Hematopoietic multipotent progenitor cell (in vitro differentiated cells): ENCODE data around the gene TLK1. TPM values are rescaled to one million over a fixed set of nuclear protein-coding genes. Genes with fewer than 3 reads are reported as not detected.

Experiments used
- DNase-seq, 3 donors: peaks; one replicate each; pipeline ENCODE4 v3.0.0-alpha.2; 2011 to 2015; ENCODE audit warnings: low read depth in 2 of 3, low spot score in 2 of 3
- total RNA-seq: library from RNA; depleted of rRNA; stranded (reverse); fragments of >200 nt; gene quantifications from one replicate; pipeline ENCODE4 v1.2.3, GENCODE V29; 2012

TLK1 gene
- 8.6 TPM for total RNA-seq

DNA sequence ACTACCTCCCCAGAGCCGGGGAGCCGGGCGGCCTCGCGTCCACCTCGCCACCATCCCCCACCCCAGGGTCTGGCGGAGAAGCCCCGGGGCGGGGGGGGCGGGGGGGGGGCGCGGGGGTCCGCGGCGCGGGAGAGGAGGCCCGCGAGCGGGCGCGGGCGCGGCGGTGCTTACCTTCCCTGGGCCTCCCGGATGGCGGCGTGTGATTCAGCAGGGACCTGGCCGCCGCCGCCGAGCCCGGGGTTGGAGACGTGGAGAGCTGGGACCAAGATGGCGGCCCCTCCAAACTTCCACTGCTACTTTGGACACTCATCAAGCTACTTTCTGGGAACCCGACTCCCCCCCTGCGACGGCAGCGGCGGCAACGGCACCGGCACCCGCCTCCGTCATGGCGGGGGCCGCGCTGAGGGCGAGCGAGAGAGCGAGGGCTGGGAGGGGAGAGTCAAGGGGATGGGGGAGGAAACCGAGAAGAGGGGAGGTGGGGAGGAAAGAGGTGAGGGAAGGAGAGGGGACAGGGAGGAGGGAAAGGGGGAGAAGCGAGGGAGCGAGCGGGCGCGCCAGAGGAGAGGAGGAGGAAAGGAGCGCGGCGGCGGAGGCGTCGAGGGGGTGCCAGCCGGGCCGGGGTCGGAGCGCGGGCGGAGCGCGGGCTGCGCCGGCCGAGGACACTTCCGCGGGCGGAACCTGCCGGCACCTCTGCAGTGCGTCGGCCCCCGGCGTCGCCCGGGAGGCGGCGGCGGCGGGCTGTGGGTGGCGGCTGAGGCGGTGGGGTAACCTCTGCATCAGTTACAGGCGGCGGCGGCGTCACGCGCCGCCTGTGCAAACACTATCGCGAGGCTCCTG, at the start of gene TLK1:
TSS of gene TLK1 (minus strand) at position 775 of the 837 bp plus-strand sequence. CDS start at position 310, 465 bp downstream.
- DNase-seq = peak; percentile 67 to 86 (median 73)

DNA sequence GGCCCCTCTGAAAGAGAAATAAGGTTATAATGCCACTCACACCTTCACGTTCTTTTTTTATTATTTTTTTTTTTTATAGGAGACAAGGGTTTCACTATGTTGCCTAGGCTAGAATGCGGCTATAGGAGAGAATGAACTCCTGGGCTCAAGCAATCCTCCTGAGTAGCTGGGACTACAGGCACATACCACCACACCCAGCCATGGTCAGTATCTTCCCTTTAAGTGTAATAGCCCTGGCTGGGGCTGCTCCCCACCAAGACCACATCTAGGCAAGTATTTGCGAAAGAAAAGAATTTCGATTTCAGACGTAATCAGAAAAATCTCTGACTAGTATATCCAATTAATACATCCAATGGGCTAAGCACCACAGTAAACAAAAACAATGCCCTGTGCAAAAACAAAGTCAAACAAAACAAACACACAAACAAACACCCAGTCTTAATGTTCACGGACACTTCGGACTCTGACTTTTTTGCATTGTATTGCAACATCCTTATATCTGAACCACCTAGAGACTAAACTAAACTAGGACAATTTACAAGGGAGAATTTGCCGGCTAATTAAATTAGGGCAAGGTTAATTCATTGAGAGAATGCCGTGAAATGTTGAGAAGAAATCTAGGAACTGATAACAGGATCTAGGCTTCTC, 49.6 kb upstream of the TLK1 start:
- no peak for DNase-seq

DNA sequence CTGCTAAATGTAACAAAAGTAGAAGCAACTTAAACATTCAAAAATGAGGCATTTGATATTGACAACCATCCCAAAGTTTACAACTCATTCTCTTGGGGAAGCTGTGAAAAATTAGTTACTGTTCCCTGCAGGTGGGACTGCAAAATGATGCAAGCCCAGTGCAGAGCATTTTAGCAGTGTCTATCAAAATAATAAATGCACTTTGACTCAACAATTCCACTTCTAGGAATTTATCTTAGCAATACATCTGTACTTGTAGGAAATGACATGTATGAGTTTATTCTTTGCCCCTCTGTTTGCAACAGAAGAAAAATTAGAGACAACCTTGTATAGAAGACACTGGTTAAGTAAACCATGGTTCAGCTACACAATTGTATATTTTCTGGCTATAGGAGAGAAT, 48.0 kb upstream of the TLK1 start:
- DNase-seq = peak in 2 of 3 donors; percentile 33 to 77

DNA sequence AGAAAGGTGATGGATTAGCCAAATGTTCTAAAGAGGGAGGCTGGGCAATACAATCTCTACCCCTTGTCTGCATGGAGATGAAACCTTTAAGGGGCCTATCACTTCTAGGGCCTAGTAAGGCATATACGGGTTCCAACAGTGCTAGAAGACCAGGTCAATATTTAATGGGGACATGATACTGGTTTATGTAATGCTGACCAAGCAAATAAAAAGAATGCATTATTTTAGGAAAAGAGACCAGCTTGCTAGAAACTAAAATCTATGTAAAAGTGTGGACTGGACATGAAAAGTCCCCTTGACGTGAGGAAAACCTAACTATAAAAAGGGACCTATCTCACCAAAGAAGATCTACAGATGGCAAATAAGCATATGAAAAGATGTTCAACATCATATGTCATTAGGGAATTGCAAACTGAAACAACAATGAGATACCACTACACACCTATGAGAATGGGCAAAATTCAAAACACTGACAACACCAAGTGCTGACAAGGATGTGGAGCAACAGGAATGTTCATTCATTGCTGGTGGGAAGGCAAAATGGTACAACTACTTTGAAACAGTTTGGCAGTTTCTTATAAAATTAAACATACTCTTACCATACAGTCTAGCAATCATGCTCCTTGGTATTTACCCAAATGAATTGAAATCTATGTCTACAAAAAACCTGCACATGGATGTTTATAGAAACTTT, 45.9 kb upstream of the TLK1 start:
- DNase-seq = no peak

DNA sequence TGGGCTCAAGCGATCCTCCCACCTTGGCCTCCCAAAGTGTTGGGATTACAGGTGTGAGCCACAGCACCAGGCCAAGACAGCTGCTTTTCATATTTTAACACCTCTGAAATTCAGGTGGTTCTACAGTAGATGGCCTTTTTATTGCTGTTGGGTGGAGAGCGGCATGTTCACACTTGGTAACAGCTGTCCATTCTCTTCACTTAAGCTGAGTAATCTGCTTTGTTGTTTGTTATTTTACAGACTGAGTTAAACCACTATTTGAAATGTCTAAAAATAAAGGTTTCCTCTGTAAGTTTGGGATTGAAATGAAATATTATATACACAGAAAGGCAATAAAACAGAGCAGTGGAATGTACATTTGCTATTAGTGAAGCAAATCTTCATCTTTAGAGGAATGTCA, 44.9 kb upstream of the TLK1 start:
- no peak for DNase-seq

DNA sequence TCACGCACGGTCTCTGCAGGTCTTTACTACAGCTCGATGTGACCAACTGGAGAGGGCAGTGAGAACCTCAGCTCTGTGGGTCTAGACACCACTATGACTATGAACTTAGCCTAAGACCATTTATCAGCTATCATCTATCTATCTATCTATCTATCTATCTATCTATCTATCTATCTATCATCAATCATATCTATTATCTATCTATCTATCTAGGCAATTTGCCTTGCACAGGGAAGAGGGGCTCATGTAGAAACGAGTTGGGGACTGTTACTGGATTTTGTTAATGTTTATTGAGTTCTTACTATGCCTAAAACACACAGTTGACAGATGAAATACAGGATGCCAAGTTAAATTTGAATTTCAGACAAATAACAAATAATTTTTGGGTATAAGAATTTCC, 41.1 kb upstream of the TLK1 start:
- no peak for DNase-seq

DNA sequence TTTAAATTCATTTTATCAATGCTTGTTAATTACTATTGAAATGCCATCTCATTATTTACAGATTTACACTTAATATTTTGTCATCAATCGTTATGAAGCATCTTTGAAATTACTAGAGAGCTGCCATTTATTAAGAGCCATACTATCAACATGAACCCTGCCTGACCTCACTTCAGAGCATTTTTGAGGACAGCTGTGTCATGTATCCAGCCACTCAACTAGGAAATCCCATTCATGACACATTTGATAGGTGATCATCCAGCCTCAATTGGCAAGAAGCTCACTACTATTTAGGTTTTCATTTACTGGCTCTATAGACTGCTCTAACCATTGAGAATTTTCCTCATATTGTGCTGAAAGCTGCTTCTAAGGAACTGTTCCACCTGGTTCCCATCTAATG, 40.6 kb upstream of the TLK1 start:
- no peak for DNase-seq

DNA sequence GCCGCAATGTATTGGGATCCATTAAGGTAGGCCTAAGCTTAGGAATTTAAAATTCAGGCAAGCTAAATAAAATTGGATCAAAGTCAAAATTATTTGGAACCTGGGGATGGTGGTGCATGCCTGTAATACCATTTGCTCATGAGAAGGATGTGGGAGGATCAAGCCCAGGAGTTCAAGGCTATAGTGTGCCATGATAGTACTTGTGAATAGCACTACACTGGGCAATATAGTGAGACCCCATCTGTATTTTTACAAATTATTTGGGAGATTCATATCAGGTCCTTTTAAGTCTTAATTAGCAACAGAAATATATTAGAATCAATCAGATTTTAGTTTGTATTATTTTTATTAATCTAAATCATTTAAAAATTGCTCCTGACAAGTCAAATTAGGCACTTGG, 39.8 kb upstream of the TLK1 start:
- DNase-seq = no peak

DNA sequence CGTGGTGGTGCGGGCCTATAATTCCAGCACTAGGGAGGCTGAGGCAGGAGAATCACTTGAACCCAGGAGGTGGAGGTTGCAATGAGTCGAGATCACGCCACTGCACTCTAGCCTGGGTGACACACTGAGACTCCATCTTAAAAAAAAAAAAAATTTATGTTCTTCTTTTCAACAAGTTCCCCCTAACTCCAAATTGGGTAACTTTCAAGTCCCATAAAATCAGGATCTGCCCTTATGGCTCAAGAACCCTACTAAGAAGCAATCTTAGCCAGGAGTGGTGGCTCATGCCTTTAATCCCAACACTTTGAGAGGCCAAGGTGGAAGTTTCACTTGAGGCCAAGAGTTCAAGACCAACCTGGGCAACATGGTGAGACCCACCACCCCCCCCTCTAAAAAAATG, 30.3 kb upstream of the TLK1 start:
- no peak for DNase-seq

DNA sequence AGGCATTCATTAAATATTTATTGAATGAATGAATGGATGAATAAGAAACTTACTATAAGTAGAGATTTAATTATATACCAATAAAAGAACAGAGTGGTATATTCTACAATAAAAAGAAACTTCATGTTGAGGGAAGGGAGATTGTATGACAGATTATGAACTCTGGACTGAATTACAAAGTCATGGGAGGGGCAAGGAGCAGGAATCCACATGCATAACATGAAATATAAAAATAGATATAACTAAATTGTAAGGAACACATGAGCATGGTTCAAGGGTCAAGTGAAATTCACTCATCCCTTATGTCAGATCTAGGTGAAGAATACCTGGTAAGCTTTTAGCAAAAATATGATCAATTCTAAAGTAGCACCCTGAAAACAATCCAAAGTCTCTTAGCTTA, 27.1 kb upstream of the TLK1 start:
- no peak for DNase-seq

DNA sequence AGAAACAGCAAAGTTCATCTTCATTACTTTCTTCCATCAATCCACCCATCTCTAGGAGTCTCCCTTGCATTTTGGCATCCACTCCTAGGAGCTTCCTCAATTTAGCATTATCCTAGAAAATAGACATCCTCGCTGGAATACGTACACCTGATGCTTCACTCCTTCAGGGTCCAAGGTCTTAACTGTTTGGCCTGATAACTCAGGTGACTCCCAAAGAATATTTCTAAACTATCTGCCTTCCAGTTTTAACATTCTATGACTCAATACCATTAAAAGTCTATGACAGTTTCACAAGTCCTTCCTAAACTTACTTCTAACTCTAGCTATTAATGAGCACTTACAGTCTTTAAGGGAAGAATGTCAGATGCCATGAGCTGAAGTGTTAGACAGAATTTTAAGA, 26.5 kb upstream of the TLK1 start:
- no peak for DNase-seq

DNA sequence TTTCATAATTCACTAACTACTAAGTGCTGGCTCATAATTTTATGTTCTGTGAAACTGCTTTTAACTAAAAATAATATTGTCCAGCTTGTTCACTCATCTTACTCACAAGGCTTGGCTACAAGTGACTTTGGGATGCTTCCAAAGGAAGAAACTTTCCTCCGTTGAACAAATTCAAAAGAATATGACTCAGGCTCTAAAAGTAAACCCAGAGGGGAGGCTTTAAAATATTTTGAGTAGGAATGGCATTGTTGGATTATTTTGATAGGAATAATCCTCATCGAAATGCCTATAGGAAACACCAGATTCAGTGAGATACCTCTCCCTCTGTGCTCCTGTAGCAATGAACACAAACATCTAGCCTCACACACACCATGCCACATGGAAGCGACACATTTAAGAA, 25.2 kb upstream of the TLK1 start:
- no peak for DNase-seq

DNA sequence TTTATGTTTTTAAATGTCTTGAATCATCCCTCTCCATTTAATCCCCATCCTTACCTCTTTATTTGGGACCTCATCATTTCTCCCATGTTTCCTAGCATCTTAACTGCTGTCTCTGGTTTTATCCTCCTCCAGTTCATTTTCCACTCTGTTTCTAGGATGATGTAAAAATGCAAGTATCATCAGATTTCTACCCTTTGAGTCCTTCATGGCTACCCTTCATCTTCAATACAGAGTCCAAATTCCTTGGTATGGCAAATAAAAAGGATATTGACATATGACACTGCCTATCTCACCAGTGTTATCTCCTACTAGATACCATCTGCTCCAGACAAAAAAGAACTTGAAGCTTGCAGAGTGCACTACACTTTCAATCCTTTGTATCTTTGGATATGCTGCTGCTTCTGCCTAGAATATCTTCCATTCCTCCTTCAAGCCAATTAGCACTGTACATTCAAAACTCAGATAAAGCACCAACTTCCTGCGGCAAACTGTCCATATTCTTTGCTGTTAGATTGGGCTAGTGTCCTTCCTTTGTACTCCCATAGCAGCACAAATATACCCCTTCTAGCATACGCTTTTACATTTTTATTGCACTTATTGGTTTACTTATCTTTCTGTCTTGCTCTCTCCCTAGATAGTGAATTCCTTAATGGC, 24.6 kb upstream of the TLK1 start:
- no peak for DNase-seq

DNA sequence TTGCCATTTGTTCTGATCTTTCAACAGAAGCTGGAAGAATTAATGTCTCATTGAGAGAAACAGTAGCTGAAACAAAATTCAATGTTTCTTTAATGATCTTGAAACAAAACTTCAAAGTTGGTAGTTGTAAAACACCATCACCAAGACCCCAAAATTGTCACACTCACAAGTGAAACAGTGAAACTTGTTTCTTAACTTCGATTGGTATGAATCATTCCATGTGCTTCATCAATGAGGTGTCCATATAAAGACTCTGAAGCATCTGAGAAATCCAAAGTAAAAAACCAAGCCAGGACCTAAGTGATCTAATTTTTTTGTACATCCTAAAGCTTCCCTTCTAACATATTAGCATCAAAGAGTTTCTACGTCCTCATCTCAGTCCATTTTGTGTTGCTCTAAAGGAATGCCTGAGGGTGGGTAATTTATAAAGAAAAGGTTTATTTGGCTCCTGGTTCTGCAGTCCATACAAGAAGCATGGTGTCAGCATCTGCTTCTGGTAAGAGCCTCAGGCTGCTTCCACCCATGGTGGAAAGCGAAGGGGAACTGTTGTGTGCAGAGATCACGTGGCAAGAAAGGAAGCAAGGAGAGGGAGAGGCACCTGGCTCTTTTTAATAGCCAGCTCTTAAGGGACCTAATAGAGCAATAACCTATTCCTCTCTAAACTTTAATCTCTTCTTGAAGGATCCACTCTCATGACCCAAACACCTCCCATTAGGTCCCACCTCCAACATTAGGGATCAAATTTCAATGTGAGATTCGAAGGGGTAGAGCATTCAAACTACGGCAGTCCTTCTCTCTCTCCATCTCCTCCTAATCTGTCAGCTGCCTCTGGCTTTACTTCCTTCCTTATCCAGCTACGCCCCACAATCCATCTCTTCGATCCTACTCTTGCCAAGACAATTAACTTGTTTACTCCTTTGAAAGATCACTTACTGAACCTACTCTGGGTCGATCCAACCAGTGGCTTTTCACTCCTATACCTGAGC, 20.7 kb upstream of the TLK1 start:
- no peak for DNase-seq

DNA sequence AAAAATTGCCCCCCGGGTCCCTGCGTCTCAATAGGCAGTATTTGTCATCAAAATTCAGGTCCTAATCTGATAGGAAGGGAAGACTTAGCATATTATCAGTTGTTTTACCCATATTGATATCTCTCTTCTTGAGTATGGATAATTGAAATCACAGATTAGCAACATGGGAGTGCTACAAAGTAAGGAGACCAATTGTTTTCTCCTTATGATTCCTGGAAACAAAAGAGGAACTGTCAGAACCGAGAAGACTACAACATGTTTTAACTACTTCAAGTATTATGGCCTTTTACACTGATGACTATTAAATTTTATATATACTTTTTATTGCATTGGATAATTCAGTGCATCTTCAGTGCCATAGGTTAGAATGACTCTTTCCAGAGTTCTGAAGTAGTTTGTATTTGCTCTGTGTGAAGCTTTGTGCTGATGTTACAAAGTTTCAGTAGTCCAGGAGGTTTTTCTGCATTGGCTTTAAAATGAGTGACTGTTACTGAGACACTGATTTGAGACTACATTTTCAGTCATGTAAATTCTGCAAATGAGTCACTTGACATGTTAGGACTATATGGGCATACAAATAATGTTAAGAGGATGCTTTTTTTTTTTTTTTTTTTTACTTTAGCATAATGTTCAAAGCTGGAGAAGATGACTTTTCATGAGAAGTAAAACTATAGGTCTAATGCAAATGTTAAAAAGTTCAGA, 19.7 kb upstream of the TLK1 start:
- DNase-seq = peak in 1 of 3 donors; percentile 14

DNA sequence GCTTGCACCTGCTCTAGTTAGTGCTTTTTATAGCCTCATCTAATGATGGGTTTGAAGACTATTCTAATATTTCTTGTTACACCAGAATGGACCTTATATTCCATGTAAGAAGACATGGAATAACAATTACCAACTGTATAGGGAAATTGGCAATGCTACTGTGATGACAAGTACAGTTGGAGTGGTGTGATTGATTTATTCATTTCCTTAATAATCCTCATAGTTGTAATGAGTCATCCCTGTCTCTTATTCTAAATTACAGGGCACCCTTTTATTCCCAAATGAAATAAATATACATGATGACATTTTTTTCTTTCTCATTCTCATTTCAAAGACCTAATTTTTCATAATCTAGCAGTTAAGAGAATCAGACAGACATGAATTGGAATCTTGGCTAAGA, 18.3 kb upstream of the TLK1 start:
- no peak for DNase-seq

DNA sequence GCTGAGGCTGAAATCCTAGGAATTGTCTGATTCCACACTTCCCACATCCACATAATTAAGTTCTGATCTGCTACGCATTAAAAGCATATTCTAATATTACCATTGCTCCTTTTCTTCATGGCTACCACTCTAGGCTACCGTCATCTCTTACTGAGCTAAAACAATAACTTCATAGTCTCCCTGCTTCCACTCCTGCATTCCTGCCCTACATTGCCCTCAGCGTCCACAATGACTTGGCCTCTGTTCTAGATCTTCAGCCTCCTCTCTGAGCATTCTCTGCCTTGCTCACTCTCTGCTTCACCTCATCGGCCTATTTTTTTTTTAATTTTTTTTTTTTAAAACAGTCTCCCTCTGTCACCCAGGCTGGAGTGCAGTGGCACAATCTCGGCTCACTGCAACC, 15.8 kb upstream of the TLK1 start:
- DNase-seq = no peak

DNA sequence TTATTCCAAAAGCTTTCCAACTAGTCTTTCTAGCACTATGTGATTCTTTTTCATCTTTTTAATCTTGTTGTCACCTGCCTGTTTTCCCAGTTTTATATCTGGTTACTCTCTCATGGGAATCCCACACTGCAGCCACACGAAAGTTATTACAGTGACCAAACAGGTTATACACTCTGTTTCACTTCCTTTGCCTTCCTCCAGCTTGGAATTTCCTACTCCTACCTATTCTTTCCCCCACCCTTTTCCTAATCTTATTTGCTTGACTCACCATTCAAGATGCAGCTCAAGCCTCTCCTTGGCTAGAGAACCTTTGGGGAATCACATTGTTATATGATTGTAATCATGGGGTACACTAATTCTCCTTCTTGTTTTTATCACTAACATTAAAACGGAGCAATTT, 13.4 kb upstream of the TLK1 start:
- DNase-seq = no peak

DNA sequence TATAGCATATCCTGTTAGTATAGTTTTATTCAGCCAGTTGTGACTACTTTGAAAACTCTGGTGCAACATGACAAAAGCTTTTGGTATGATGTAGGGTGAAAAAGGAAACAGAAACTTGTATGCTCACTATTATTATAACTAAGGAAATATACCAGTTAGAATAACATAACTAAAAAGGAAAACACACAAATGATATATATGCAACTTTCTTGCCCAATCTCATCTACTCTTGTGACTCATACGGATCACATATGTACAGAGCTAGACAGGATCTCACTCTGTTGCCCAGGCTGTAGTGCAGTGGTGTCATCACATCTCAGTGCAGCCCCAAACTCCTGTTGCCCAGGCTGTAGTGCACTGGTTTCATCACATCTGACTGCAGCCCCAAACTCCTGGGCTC, 12.4 kb upstream of the TLK1 start:
- no peak for DNase-seq
